ENCODE data around the gene FOXK2.

- no peak for TF ChIP-seq CTCF (IDR thresholded peaks at IDR 0.05)
- TF ChIP-seq POLR2A (IDR thresholded peaks at IDR 0.05): no peak
Observed at GRCh38 chr17:82544431-82545070, 25.0 kb downstream of the FOXK2 start.
